Gastroesophageal sphincter (tissue), 3 donors: ENCODE results near the gene LRTM1.

Experiments
- EP300 ChIP-seq: sonication (generic); formaldehyde crosslinking; IDR thresholded peaks from one replicate; pipeline ENCODE4 v1.6.1; 2017; ENCODE audit warnings: antibody characterized with exemption, mild to moderate bottlenecking
- POLR2A ChIP-seq, 2 donors: fragments of 450-650 bp; IDR thresholded peaks; one replicate each; pipeline ENCODE4 v1.6.1; 2017; ENCODE audit warnings: antibody characterized with exemption in 2 of 2, mild to moderate bottlenecking in 2 of 2, moderate library complexity in 1 of 2
- POLR2AphosphoS5 ChIP-seq: sonication (generic); formaldehyde crosslinking; IDR thresholded peaks from one replicate; pipeline ENCODE4 v1.6.1; 2017; ENCODE audit warnings: antibody characterized with exemption
- TF ChIP-seq, protein P1 (sequence below), 4 experiments: fragments of 200-600 bp in 2 of 4; fragments of 450-650 bp in 2 of 4; sonication (generic) in 1 of 4; IDR thresholded peaks; one replicate each; pipeline ENCODE4 v1.5.1; 2017 to 2019; ENCODE audit warnings: antibody characterized with exemption in 4 of 4, mild to moderate bottlenecking in 2 of 4, moderate library complexity in 2 of 4

DNA sequence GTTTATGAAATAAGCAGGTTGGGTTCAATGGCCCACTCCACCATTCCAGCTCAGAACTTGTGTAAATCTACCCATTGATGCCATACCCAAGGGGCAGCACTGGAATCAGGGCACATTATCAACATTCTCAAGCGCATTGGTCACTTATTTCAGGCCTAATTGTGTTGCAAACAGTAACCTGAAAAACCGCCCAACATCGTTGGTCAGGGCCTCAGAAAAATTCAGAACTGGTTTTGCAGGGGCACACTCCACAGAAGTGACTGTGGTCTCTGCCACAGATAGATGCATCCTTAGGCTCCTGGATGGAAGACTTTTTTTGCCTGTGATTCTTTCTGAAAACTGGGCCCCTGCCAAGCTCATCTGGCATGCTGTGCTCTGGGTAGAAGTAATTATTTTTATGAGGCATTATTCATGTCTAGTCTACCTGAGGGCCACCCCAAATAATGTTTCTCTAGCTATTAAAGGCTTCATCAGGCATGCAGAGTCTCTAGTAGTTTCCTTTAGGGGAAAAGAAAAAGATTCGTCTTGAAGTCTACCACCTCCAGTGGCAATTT, 21.7 kb upstream of the LRTM1 start:
- no peak for TF ChIP-seq EP300
- TF ChIP-seq, protein P1, sequence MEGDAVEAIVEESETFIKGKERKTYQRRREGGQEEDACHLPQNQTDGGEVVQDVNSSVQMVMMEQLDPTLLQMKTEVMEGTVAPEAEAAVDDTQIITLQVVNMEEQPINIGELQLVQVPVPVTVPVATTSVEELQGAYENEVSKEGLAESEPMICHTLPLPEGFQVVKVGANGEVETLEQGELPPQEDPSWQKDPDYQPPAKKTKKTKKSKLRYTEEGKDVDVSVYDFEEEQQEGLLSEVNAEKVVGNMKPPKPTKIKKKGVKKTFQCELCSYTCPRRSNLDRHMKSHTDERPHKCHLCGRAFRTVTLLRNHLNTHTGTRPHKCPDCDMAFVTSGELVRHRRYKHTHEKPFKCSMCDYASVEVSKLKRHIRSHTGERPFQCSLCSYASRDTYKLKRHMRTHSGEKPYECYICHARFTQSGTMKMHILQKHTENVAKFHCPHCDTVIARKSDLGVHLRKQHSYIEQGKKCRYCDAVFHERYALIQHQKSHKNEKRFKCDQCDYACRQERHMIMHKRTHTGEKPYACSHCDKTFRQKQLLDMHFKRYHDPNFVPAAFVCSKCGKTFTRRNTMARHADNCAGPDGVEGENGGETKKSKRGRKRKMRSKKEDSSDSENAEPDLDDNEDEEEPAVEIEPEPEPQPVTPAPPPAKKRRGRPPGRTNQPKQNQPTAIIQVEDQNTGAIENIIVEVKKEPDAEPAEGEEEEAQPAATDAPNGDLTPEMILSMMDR (IDR thresholded peaks at IDR 0.05): no peak
- no peak for TF ChIP-seq POLR2AphosphoS5
- no peak for TF ChIP-seq POLR2A (IDR thresholded peaks at IDR 0.05)
